Loucy (cell line): ENCODE measurements around the gene AATK.
"Not testable (repeated sequence)": the region's sequence is repeated elsewhere in the genome, so short reads cannot be mapped to it uniquely, and the experiment has no call there.

Source experiments
- H2AFZ ChIP-seq: fragments of 200-600 bp; sonication (generic); 2 replicates; pipeline ENCODE4 v1.6.0; 2016; ENCODE audit warnings: antibody characterized with exemption, mild to moderate bottlenecking, low read length, moderate library complexity
- H3F3A ChIP-seq: fragments of 200-600 bp; 2 replicates; pipeline ENCODE4 v1.6.0; 2016; ENCODE audit warnings: antibody characterized with exemption, low read depth, mild to moderate bottlenecking
- H3K27me3 ChIP-seq: fragments of 200-600 bp; sonication (generic); 2 replicates; pipeline ENCODE4 v1.6.1; 2014; ENCODE audit warnings: low read length, mild to moderate bottlenecking; ENCODE audit not compliant: insufficient read depth, poor library complexity, severe bottlenecking
- H3K36me3 ChIP-seq: fragments of 200-600 bp; sonication (generic); 2 replicates; pipeline ENCODE4 v1.6.1; 2016; ENCODE audit warnings: low read length; ENCODE audit not compliant: insufficient read depth
- H3K4me1 ChIP-seq: fragments of 200-600 bp; sonication (generic); 2 replicates; pipeline ENCODE4 v1.5.1; 2014; ENCODE audit warnings: low read length, mild to moderate bottlenecking; ENCODE audit not compliant: insufficient read depth, poor library complexity, severe bottlenecking
- H3K4me2 ChIP-seq: fragments of 200-600 bp; sonication (generic); 2 replicates; pipeline ENCODE4 v1.6.0; 2014; ENCODE audit warnings: antibody characterized with exemption, low read length, low read depth, mild to moderate bottlenecking; ENCODE audit not compliant: poor library complexity, severe bottlenecking
- H3K4me3 ChIP-seq: fragments of 200-600 bp; sonication (generic); 2 replicates; pipeline ENCODE4 v1.5.1; 2014; ENCODE audit warnings: low read length, mild to moderate bottlenecking, mixed read lengths; ENCODE audit not compliant: poor library complexity, severe bottlenecking
- H3K79me2 ChIP-seq: fragments of 200-600 bp; sonication (generic); 2 replicates; pipeline ENCODE4 v1.6.1; 2014; ENCODE audit warnings: low read length; ENCODE audit not compliant: insufficient read depth
- H3K9ac ChIP-seq: fragments of 200-600 bp; sonication (generic); 2 replicates; pipeline ENCODE4 v1.6.0; 2014; ENCODE audit warnings: mild to moderate bottlenecking, low read depth, low read length, moderate library complexity; ENCODE audit not compliant: poor library complexity, severe bottlenecking
- H3K9me2 ChIP-seq: fragments of 200-600 bp; sonication (generic); replicated peaks from 2 replicates; pipeline ENCODE4 v1.6.1; 2016; ENCODE audit warnings: low read depth, low read length, mixed read lengths
- H3K9me3 ChIP-seq: fragments of 200-600 bp; sonication (generic); 2 replicates; pipeline ENCODE4 v1.6.1; 2014; ENCODE audit warnings: mild to moderate bottlenecking, antibody characterized with exemption, low read length, low read depth; ENCODE audit not compliant: insufficient read depth
- H4K20me1 ChIP-seq: fragments of 200-600 bp; sonication (generic); 2 replicates; pipeline ENCODE4 v1.6.0; 2014; ENCODE audit warnings: antibody characterized with exemption, low read length, mild to moderate bottlenecking; ENCODE audit not compliant: insufficient read depth, poor library complexity, severe bottlenecking
- EZH2phosphoT487 ChIP-seq: fragments of 200-600 bp; IDR thresholded peaks from 2 replicates; pipeline ENCODE4 v1.6.1; 2018; ENCODE audit warnings: antibody characterized with exemption, mild to moderate bottlenecking, moderate library complexity, borderline replicate concordance
- TF ChIP-seq, protein P1 (sequence below): fragments of 200-600 bp; sonication (generic); conservative IDR thresholded peaks from 2 replicates; pipeline ENCODE4 v1.5.1; 2014; ENCODE audit warnings: mild to moderate bottlenecking, antibody characterized with exemption, low read length

AATK gene

DNA sequence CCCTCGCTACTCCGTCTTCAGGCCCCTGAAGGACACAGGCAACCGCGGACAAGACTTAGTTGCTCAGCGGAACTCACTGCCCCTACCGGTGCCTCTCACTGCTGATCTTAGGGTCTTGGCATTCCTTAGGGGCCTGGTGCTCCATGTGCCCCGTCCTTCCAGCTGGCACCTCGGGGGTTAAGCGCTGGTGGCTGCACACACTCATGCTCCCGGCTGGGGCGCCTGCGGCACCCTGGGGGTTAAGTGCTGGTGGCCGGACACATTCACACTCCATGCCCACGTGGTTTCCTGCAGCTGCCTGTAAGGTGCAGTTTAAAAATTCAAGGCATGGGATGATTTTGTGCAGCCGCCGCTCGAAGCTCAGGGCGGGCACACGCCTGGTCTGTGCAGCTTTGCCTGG is 86.0 kb downstream of the AATK start:
- no peaks in the 10 kb centered on the region for H3K27me3 ChIP-seq
- no peaks in the 10 kb centered on the region for H3F3A ChIP-seq
- no peaks in the 10 kb centered on the region for H3K9me2 ChIP-seq
- H3K4me1 ChIP-seq: no peaks in the 10 kb centered on the region
- no peak overlapping the region for H3K9ac ChIP-seq
- no peaks in the 10 kb centered on the region for H4K20me1 ChIP-seq
- no peaks in the 10 kb centered on the region for H3K9me3 ChIP-seq
- TF ChIP-seq, protein P1, sequence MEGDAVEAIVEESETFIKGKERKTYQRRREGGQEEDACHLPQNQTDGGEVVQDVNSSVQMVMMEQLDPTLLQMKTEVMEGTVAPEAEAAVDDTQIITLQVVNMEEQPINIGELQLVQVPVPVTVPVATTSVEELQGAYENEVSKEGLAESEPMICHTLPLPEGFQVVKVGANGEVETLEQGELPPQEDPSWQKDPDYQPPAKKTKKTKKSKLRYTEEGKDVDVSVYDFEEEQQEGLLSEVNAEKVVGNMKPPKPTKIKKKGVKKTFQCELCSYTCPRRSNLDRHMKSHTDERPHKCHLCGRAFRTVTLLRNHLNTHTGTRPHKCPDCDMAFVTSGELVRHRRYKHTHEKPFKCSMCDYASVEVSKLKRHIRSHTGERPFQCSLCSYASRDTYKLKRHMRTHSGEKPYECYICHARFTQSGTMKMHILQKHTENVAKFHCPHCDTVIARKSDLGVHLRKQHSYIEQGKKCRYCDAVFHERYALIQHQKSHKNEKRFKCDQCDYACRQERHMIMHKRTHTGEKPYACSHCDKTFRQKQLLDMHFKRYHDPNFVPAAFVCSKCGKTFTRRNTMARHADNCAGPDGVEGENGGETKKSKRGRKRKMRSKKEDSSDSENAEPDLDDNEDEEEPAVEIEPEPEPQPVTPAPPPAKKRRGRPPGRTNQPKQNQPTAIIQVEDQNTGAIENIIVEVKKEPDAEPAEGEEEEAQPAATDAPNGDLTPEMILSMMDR: no peak
- TF ChIP-seq EZH2phosphoT487: no peak
- H2AFZ ChIP-seq: no peak overlapping the region
- no peaks in the 10 kb centered on the region for H3K79me2 ChIP-seq
- no peak overlapping the region for H3K4me3 ChIP-seq
- no peak overlapping the region for H3K4me2 ChIP-seq
- H3K36me3 ChIP-seq: no peaks in the 10 kb centered on the region

DNA sequence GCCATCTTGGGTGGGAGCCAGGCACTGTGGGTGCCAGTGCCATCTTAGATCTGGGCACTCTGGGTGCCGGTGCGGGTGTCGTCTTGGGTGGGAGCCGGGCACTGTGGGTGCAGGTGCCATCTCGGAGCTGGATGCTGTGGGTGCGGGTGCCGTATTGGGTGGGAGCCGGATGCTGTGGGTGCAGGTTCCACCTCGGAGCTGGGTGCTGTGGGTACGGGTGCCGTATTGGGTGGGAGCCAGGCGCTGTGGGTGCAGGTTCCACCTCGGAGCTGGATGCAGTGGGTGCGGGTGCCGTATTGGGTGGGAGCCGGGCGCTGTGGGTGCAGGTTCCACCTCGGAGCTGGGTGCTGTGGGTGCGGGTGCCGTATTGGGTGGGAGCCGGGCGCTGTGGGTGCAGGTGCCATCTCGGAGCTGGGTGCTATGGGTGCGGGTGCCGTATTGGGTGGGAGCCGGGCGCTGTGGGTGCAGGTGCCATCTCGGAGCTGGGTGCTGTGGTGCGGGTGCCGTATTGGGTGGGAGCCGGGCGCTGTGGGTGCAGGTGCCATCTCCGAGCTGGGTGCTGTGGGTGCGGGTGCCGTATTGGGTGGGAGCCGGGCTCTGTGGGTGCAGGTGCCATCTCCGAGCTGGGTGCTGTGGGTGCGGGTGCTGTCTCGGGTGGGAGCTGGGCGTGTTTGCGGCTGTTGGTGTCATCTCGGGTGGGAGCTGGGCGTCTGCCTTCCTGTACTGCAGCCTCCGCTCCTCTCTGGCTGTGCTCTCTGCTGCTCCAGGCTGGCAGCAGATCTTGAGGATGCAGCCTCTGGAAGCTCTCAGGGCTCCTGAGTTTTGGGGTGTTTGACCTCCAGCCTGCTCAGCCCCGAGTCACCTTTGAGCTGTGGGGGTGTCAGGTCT is 87.8 kb downstream of the AATK start:
- not testable (repeated sequence) for H2AFZ ChIP-seq, H3K4me1 ChIP-seq, H3K27me3 ChIP-seq, H3K9me3 ChIP-seq, H3K4me2 ChIP-seq, H4K20me1 ChIP-seq, H3K4me3 ChIP-seq, H3K36me3 ChIP-seq, H3K9ac ChIP-seq, H3K9me2 ChIP-seq, H3K79me2 ChIP-seq, H3F3A ChIP-seq

DNA sequence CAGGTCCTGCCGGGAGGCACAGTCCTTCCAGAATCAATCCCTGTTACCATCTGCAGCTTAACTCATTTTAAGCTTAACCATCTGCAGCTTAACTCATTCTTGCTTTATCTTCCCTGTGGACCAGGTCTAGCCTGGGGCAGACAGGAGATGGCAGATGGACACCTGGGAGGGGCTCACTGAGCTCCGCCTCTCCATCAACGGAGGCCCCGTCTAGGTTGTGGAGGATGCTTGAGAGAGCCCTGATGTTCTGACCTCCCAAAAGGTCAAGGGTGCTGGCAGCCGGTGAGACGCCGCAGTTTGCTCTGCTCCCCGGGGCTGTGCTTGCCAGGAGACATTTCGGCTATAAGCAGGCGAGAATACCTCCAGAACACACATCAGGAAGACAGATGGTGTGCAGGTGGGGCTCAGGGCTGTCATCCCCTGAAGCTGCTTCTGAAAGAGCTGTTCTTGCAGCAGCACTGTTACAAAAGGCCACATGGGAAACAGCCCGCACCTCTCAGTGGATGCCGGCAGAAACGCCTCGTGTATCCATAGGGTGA is 89.8 kb downstream of the AATK start:
- no peak for TF ChIP-seq EZH2phosphoT487
- TF ChIP-seq, protein P1: no peak
- no peaks in the 10 kb centered on the region for H4K20me1 ChIP-seq
- H3F3A ChIP-seq: no peaks in the 10 kb centered on the region
- H3K79me2 ChIP-seq: no peaks in the 10 kb centered on the region
- H3K4me3 ChIP-seq: no peak overlapping the region
- H3K4me2 ChIP-seq: no peak overlapping the region
- no peak overlapping the region for H2AFZ ChIP-seq
- H3K4me1 ChIP-seq: no peaks in the 10 kb centered on the region
- H3K9me2 ChIP-seq: no peaks in the 10 kb centered on the region
- no peaks in the 10 kb centered on the region for H3K27me3 ChIP-seq
- H3K9ac ChIP-seq: no peak overlapping the region
- H3K9me3 ChIP-seq: no peaks in the 10 kb centered on the region
- H3K36me3 ChIP-seq: no peaks in the 10 kb centered on the region

DNA sequence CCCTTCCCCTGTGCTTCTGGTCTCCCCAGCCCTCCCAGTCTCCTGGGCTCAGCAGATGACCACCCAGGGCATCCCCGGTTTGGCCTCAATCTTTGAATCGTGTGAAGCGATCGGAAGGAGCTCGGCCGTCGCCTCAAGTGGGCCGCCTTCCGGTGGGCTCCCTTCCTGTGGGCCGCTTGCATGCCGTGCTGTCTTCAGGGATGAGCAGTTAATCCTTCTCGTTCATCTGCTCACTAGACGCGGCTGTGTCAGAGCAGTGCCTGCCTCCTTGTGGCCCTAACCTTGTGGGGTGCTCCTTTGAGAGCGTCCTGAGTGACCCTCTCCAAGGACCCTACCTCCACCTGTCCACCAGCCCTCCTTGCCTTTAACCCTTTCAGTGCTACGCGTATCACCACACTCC is 90.7 kb downstream of the AATK start:
- no peaks in the 10 kb centered on the region for H3K9me2 ChIP-seq
- no peak for TF ChIP-seq EZH2phosphoT487
- TF ChIP-seq, protein P1: no peak
- no peak overlapping the region for H3K4me2 ChIP-seq
- no peaks in the 10 kb centered on the region for H3F3A ChIP-seq
- H3K9ac ChIP-seq: no peak overlapping the region
- H3K9me3 ChIP-seq: no peaks in the 10 kb centered on the region
- H3K36me3 ChIP-seq: no peaks in the 10 kb centered on the region
- H3K79me2 ChIP-seq: no peaks in the 10 kb centered on the region
- H4K20me1 ChIP-seq: no peaks in the 10 kb centered on the region
- no peak overlapping the region for H2AFZ ChIP-seq
- H3K4me1 ChIP-seq: no peaks in the 10 kb centered on the region
- H3K27me3 ChIP-seq: no peaks in the 10 kb centered on the region
- H3K4me3 ChIP-seq: no peak overlapping the region
